ENCODE data around the gene NAV3. TPM values are rescaled to one million over a fixed set of nuclear protein-coding genes. Genes with fewer than 3 reads are reported as not detected.

Gene NAV3
- total RNA-seq, 2 experiments from 2014 or later, result not detected

- ATAC-seq (ENCODE audit: poor library complexity), result no peak
- Histone ChIP-seq H3K4me1 (ENCODE audit: insufficient read depth, low read length) (no peaks in the 10 kb centered on the region), H3K36me3 (ENCODE audit: insufficient read depth, low read length) (no peaks in the 10 kb centered on the region), H3K27me3 (ENCODE audit: control insufficient read depth in 1 of 2, insufficient read depth in 2 of 2, low read length in 2 of 2) (no peaks in the 10 kb centered on the region), H3K27ac (ENCODE audit: low read depth in 1 of 2, low read length in 2 of 2) (no peak overlapping the region), H3K4me3 (ENCODE audit: low read length) (no peak overlapping the region), H3K9me3 (ENCODE audit: control insufficient read depth in 1 of 2, insufficient read depth in 1 of 2, low read length in 2 of 2) (no peaks in the 10 kb centered on the region)
- intact Hi-C loops (cut with DNase I, micrococcal nuclease), result no loop called here
- peaks cover 3% of the 10 kb centered on the region for H3K9me3 Mint-ChIP-seq
- no peak for TF ChIP-seq CTCF (IDR thresholded peaks at IDR 0.05)
- H3K4me3 Mint-ChIP-seq, result no peak overlapping the region
- no peaks in the 10 kb centered on the region for H3K36me3 Mint-ChIP-seq (ENCODE audit: low read depth)
- ChIA-PET POLR2A (no interaction called here), CTCF (no interaction called here)
- no peaks in the 10 kb centered on the region for H3K4me1 Mint-ChIP-seq (ENCODE audit: low read depth)
- H3K27me3 Mint-ChIP-seq, result no peaks in the 10 kb centered on the region
- DNase-seq, result no peak
- no peak overlapping the region for H3K27ac Mint-ChIP-seq
Measured at GRCh38 chr12:78096909-78097597, 266.4 kb downstream of the NAV3 start.

GRCh38 chr12:78099806-78100205, 269.1 kb downstream of the NAV3 start:
- no peak overlapping the region for H3K4me3 ChIP-seq (ENCODE audit: low read length)
- H3K9me3 Mint-ChIP-seq, result peaks cover 3% of the 10 kb centered on the region
- no peaks in the 10 kb centered on the region for H3K27me3 ChIP-seq (ENCODE audit: control insufficient read depth in 1 of 2, insufficient read depth in 2 of 2, low read length in 2 of 2)
- POLR2A ChIA-PET, result no interaction called here
- DNase-seq, result no peak
- no peaks in the 10 kb centered on the region for H3K36me3 Mint-ChIP-seq (ENCODE audit: low read depth)
- no peak overlapping the region for H3K27ac ChIP-seq (ENCODE audit: low read depth in 1 of 2, low read length in 2 of 2)
- H3K4me1 Mint-ChIP-seq (ENCODE audit: low read depth), result no peaks in the 10 kb centered on the region
- no peaks in the 10 kb centered on the region for H3K36me3 ChIP-seq (ENCODE audit: insufficient read depth, low read length)
- no peaks in the 10 kb centered on the region for H3K27me3 Mint-ChIP-seq
- TF ChIP-seq CTCF (IDR thresholded peaks at IDR 0.05), result no peak
- no peaks in the 10 kb centered on the region for H3K4me1 ChIP-seq (ENCODE audit: insufficient read depth, low read length)
- intact Hi-C loops (cut with DNase I, micrococcal nuclease), result no loop called here
- ATAC-seq (ENCODE audit: poor library complexity), result no peak
- peaks cover 0 to 5% of the 10 kb centered on the region in 2 experiments for H3K9me3 ChIP-seq (ENCODE audit: control insufficient read depth in 1 of 2, insufficient read depth in 1 of 2, low read length in 2 of 2)
- no peak overlapping the region for H3K27ac Mint-ChIP-seq
- CTCF ChIA-PET, result no interaction called here
- H3K4me3 Mint-ChIP-seq, result no peak overlapping the region

- H3K27ac Mint-ChIP-seq, result no peak overlapping the region
Measured at GRCh38 chr12:78101113-78101876, 270.6 kb downstream of the NAV3 start.

More at GRCh38 chr12:78101113-78101876, 270.6 kb downstream of the NAV3 start:
- Histone ChIP-seq H3K4me1 (ENCODE audit: insufficient read depth, low read length) (no peaks in the 10 kb centered on the region), H3K9me3 (ENCODE audit: control insufficient read depth in 1 of 2, insufficient read depth in 1 of 2, low read length in 2 of 2) (peaks cover 0 to 5% of the 10 kb centered on the region in 2 experiments), H3K4me3 (ENCODE audit: low read length) (no peak overlapping the region), H3K27me3 (ENCODE audit: control insufficient read depth in 1 of 2, insufficient read depth in 2 of 2, low read length in 2 of 2) (no peaks in the 10 kb centered on the region), H3K36me3 (ENCODE audit: insufficient read depth, low read length) (no peaks in the 10 kb centered on the region), H3K27ac (ENCODE audit: low read depth in 1 of 2, low read length in 2 of 2) (no peak overlapping the region)
- Mint-ChIP-seq H3K36me3 (ENCODE audit: low read depth) (no peaks in the 10 kb centered on the region), H3K4me3 (no peak overlapping the region), H3K4me1 (ENCODE audit: low read depth) (no peaks in the 10 kb centered on the region), H3K27me3 (no peaks in the 10 kb centered on the region), H3K9me3 (peaks cover 3% of the 10 kb centered on the region)
- ChIA-PET CTCF (no interaction called here), POLR2A (no interaction called here)
- intact Hi-C loops (cut with DNase I, micrococcal nuclease), result no loop called here
- DNase-seq, result no peak
- no peak for TF ChIP-seq CTCF (IDR thresholded peaks at IDR 0.05)
- no peak for ATAC-seq (ENCODE audit: poor library complexity)
